Calu3 (cell line): ENCODE data around the gene SMIM22. TPM values are rescaled to one million over a fixed set of nuclear protein-coding genes. Genes with fewer than 3 reads are reported as not detected.

ENCODE experiments used
- BruUV-seq: library from RNA; stranded (reverse); fragments of 400-500 nt; replicated peaks from 2 replicates; lab custom pipeline; 2021; lab: Mats Ljungman, UMichigan
- CTCF ChIA-PET: fragments of 300-600 bp; sonication (Branson Sonifier 250); formaldehyde crosslinking; loops from one replicate; lab custom pipeline; 2022; ENCODE audit warnings: antibody characterized with exemption; lab: Charles Lee
- DNase-seq: peaks from one replicate; pipeline ENCODE4 v3.0.0; 2022
- H3K27ac Mint-ChIP-seq: one replicate; pipeline ENCODE4 v1.8.0; 2022; ENCODE audit warnings: mixed read lengths; ENCODE audit not compliant: unreplicated experiment
- H3K27me3 Mint-ChIP-seq: one replicate; pipeline ENCODE4 v1.8.0; 2022; ENCODE audit warnings: mixed read lengths; ENCODE audit not compliant: unreplicated experiment
- H3K36me3 Mint-ChIP-seq: one replicate; pipeline ENCODE4 v1.8.0; 2022; ENCODE audit warnings: mild to moderate bottlenecking, moderate library complexity, mixed read lengths; ENCODE audit not compliant: insufficient read depth, unreplicated experiment
- H3K4me1 Mint-ChIP-seq: one replicate; pipeline ENCODE4 v1.8.0; 2022; ENCODE audit warnings: mild to moderate bottlenecking, low read depth, mixed read lengths; ENCODE audit not compliant: unreplicated experiment
- H3K4me3 Mint-ChIP-seq: one replicate; pipeline ENCODE4 v1.8.0; 2022; ENCODE audit warnings: mild to moderate bottlenecking, low read depth, moderate library complexity, mixed read lengths; ENCODE audit not compliant: unreplicated experiment
- H3K9me3 Mint-ChIP-seq: one replicate; pipeline ENCODE4 v1.8.0; 2022; ENCODE audit warnings: low read depth, mixed read lengths; ENCODE audit not compliant: unreplicated experiment
- intact Hi-C: fragments of 100-400 bp; cut with micrococcal nuclease; formaldehyde crosslinking; loops from one replicate; pipeline ENCODE4 v1.10.0; 2022; ENCODE audit not compliant: unreplicated experiment
- total RNA-seq: library from RNA; stranded (reverse); gene quantifications from 2 replicates; pipeline ENCODE4 v1.2.3, GENCODE V29; 2022
- TF ChIP-seq, protein P1 (sequence below): fragments of 200-600 bp; IDR thresholded peaks from one replicate; pipeline ENCODE4 v1.8.0; 2022; ENCODE audit warnings: antibody characterized with exemption; ENCODE audit not compliant: unreplicated experiment

The SMIM22 gene
- total RNA-seq, 1 experiment from 2014 or later: 208 TPM

- no TSS peak for BruUV-seq
- Mint-ChIP-seq H3K27me3 (no peaks in the 10 kb centered on the region), H3K27ac (no peak overlapping the region), H3K36me3 (no peaks in the 10 kb centered on the region), H3K4me3 (no peak overlapping the region), H3K9me3 (no peaks in the 10 kb centered on the region), H3K4me1 (no peaks in the 10 kb centered on the region)
- intact Hi-C loops: no loop called here
- TF ChIP-seq, protein P1, sequence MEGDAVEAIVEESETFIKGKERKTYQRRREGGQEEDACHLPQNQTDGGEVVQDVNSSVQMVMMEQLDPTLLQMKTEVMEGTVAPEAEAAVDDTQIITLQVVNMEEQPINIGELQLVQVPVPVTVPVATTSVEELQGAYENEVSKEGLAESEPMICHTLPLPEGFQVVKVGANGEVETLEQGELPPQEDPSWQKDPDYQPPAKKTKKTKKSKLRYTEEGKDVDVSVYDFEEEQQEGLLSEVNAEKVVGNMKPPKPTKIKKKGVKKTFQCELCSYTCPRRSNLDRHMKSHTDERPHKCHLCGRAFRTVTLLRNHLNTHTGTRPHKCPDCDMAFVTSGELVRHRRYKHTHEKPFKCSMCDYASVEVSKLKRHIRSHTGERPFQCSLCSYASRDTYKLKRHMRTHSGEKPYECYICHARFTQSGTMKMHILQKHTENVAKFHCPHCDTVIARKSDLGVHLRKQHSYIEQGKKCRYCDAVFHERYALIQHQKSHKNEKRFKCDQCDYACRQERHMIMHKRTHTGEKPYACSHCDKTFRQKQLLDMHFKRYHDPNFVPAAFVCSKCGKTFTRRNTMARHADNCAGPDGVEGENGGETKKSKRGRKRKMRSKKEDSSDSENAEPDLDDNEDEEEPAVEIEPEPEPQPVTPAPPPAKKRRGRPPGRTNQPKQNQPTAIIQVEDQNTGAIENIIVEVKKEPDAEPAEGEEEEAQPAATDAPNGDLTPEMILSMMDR: no peak
- CTCF ChIA-PET: no interaction called here
- no peak for DNase-seq
These were observed 17.7 kb upstream of the SMIM22 start for GRCh38 chr16:4777339-4778049.

DNA sequence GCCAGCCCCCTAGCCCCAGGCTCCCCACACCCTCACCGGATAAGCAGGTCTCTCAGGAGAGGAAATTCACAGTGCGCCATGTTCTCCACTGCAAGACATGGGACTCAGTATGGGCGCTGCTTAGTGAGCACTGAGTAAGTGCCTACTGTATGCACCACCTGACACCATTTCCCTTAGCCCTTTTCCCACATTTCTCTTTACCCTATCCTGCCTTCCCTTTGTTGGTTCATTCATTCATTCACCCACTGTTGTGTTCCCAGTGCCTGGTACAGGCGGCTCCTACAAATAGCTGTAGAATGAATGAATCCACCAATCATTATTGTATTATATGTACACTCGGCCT lies 17.1 kb upstream of the SMIM22 start:
- no TSS peak for BruUV-seq
- Mint-ChIP-seq H3K4me3 (no peak overlapping the region), H3K36me3 (no peaks in the 10 kb centered on the region), H3K9me3 (no peaks in the 10 kb centered on the region), H3K4me1 (no peaks in the 10 kb centered on the region), H3K27me3 (no peaks in the 10 kb centered on the region), H3K27ac (no peak overlapping the region)
- no peak for DNase-seq
- intact Hi-C loops: no loop called here
- TF ChIP-seq, protein P1: no peak
- CTCF ChIA-PET: no interaction called here

GRCh38 chr16:4780235-4780634 lies 14.9 kb upstream of the SMIM22 start:
- H3K27me3 Mint-ChIP-seq: no peaks in the 10 kb centered on the region
- H3K27ac Mint-ChIP-seq: no peak overlapping the region
- BruUV-seq: no TSS peak
- TF ChIP-seq, protein P1: no peak
- H3K4me3 Mint-ChIP-seq: no peak overlapping the region
- H3K9me3 Mint-ChIP-seq: no peaks in the 10 kb centered on the region
- CTCF ChIA-PET: interaction anchor here (0.6 to 1.1 kb wide), 2 partner anchors 12 to 15 kb away, joined by 3 to 8 read pairs; partner anchors contain the start of gene SMIM22
- no peak for DNase-seq
- intact Hi-C loops: no loop called here
- no peaks in the 10 kb centered on the region for H3K36me3 Mint-ChIP-seq
- H3K4me1 Mint-ChIP-seq: no peaks in the 10 kb centered on the region

- no peak overlapping the region for H3K4me3 Mint-ChIP-seq
- H3K27ac Mint-ChIP-seq: no peak overlapping the region
- no TSS peak for BruUV-seq
- no peaks in the 10 kb centered on the region for H3K36me3 Mint-ChIP-seq
- no peaks in the 10 kb centered on the region for H3K9me3 Mint-ChIP-seq
- no peaks in the 10 kb centered on the region for H3K27me3 Mint-ChIP-seq
- no peak for DNase-seq
- H3K4me1 Mint-ChIP-seq: peaks cover 9% of the 10 kb centered on the region
- CTCF ChIA-PET: no interaction called here
- TF ChIP-seq, protein P1: no peak
- intact Hi-C loops: no loop called here
These were observed 11.8 kb upstream of the SMIM22 start for GRCh38 chr16:4783251-4783950.
